HG03039 (cell line): ENCODE results near the gene CCN2.

Experiments used
- ATAC-seq: cut with Tn5 transposase; IDR thresholded peaks from one replicate; pipeline ENCODE4 v1.9.1; 2021; ENCODE audit warnings: mild to moderate bottlenecking, moderate library complexity; ENCODE audit not compliant: unreplicated experiment

The CCN2 gene

DNA sequence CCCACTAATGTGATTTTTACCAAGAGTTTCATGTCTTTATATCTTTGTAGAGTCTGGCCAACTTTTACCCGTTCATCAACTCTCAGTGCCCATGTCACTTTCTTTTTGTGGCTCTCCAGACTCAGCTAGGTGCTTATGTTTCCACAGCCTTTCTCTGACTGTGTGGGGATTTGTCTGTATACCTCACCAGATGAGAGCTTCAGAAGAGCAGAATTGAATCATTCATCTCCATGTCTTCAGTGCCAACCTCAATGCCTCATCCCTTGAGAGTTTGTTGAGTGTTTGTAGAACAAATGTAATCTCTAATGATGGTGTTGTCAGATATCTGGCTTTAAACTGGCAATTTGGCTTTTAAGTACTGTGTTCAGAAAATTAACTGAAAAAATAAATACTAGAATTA lies 16.8 kb upstream of the CCN2 start:
- no peak for ATAC-seq

DNA sequence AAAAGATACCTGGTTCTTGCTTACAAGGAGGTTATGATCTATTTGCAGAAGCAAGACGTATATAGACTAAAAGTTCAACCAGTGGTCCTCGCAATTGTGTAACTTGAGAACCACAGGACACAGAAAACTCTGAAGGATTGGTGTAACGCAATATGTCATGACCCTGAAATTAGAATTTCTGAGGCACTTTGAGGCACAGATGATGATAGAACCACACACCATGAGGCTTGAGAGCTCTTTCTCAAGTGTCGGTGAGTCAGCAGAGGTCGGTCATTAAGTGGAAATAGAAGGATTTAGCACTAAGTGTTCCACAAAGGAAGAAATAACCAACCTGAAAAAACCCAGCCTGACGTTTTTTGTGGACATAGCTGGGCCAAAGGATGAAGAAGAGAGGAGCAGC lies 15.3 kb upstream of the CCN2 start:
- no peak for ATAC-seq

DNA sequence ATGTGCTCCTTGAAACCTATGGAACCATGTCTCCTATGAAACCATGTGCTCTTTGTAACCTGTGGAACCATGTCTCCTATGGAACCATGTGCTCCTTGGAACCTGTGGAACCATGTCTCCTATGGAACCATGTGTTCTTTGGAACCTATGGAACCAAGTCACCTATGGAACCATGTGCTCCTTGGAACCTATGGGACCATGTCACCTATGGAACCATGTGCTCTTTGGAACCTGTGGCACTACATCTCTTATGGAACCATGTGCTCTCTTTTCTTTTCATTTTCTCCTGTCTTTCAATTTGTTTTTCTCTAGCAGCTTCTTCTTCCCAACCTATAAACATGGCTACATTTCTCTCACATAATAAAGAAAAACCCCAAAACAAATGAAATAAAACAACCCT lies 11.9 kb upstream of the CCN2 start:
- ATAC-seq: no peak

DNA sequence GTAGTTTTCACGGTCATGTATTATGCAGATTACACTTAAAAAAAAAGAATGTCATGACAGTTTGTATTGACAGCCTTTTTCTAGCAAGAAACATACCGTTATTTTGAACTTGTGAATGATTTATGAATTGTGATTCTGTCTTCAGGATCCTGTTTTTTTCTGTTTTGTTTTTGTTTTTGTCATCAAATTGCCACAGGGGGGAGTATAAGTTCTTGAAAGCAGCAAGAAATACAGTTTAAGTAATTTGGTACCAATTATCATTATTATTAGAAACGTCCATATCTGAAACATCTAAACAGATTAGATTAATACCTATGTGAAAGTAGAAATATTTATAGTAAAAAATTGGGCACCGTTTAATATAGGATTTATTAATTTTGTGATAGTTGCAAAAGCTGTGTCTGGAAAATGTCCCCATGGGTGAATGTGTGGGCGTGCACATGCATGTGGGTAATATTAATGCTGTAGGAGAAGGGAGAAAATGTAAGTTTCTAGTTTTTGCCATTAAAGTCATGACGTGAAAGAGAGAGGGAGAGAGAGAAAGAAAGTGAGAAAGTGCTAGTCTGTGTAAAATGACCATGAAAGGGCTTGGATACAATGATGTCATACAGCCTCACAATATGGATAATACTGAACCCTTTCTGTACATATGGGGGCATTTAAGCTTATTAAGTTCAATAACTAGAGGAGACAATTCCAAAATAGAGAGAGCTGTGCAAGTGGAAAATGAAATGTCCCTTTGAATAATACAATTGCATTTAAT lies 9.4 kb upstream of the CCN2 start:
- ATAC-seq: no peak

DNA sequence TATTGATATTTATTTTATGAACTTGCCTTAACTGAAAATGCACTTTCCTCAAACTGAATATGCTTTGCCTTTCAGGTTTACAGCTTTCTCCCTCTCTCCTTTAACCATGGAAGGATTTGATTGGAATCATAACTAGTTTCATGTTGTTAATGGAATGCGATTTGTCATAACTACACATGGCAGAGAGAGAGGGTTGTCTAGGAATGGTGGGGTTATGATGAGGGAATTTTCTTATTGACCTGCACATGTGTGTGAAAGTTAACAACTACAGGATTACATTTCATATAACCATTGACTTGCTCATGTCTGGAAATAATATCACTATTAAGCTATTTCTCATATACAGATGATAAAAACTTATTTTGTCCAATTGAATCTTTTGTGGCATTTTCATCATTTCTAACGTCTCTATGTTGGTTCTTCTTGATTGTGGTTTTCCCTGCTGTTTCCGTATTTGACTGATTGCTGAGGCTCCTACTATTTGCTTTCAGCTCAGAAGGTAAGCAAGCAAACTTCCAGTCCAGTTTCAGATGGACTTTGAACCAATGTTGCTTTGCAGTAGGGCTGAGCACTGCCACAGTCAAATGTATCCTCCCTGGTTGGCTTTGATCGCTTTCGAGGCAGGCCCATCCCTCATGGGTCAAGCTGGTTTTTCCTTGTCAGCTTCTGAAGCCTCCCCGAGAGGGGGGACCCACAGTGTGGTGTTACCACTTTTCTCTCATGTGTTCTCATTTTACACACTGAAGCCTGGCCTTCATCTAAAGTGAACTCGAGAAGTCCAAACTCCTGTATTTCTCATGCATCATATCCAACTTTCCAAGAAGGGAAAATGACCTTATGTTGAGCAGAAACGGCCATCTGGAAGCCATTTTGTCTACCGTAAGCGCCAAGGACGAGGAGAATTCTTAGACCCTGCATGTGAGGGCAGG lies 7.6 kb upstream of the CCN2 start:
- ATAC-seq: no peak

DNA sequence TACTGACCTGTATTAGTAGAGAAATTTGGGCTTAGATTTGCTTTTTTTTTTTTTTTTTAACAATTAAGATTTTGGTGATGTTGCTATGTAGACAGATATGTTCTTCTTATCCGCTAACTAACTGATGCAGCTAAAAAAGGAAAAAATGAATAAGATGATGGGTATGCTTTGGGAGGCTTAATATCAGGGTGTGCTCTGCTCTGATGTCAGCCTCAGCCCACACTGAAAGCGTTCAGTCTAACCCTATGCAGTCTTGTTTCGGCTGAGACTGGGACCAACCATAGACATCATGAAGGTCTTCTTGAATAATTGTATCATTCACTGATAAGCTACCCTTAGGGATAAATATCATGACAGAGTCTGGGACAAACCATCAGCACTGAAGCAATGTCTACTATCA lies 6.9 kb upstream of the CCN2 start:
- no peak for ATAC-seq

DNA sequence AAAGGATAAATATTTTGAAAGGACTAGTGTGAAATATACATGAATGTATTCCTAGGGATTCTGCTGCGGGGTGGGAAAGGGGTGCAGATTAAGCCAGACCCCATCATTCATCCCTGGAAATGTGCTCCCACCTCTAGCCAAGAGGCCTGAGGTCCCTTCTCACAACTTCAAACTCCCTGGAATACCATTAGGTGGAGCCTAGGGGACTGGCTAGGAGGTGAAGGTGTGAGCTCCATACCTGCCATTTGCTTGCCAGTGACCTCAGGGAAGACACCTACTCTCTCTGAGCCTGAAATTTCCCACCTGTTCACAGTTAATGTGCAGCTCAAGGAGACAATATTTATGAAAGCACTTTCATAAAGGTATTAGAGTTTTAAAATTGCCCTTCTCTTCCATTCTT lies 4.7 kb upstream of the CCN2 start:
- ATAC-seq: no peak

DNA sequence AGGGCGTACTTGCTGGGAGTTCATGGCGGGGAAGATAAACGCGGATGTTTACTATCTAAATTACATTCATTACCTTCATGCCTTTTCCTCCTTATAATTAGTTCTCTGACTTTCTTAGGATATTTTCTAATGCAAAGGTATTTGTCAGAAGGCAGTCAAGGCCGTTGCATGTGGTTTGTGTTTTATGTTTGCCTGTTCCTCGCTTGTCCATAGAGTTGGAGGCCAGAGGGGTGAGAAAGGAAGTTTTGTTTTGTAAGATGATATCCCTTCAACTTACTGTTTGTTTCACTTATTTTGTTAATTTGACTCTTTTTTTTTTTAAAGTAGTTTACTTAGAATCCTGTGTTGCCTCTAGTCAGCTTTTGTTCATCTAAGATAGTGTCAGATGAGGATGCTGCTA lies 4.0 kb upstream of the CCN2 start:
- ATAC-seq: no peak

DNA sequence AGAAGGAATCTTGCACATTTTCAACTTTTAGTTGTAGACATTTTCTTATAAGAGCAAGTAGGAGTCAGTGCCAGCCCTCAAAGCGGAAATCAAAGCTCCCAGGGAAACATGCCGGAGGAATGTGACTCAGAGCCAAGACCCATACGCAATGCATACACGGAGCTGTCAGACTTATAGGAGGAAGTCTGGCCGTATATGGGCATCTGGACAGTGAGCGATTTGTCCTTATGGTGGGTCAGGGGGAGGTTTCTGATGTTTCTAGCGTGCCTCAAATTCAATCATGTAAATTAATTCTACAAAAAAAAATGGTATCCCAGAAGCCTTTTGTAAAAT lies 3.6 kb upstream of the CCN2 start:
- no peak for ATAC-seq

DNA sequence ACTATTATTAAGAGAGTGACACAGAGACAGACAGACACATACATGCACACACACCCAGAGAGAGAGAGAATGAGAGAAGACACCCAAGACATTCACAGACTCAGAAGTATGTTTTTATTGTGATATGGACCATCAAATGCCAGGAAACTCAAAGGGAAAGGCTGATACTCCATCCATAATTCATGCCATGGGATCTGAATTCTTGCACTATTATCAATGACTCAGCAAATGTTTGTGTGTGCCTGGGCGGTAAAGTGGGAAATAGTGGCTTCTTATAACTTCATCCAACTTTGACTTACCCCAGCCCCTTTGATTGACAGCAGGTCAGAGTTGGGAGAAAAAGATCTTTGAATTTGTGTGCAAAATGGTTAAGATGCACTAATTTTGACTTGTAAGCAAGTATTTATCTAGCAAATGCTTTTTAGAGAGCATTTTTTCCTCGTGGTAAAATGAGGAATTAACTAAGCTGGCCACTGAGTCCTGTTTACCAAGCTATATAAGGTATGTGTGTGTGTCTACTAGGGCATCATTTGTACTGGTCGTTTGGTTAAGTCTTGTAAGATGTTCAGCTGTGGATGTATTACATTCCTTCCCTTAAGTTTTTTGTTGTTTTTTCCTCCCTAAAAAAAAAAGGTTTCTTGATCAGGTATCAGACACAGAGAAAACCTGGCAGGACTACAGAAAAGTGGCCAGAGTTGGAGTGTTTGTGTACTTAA lies 3.0 kb upstream of the CCN2 start:
- no peak for ATAC-seq

DNA sequence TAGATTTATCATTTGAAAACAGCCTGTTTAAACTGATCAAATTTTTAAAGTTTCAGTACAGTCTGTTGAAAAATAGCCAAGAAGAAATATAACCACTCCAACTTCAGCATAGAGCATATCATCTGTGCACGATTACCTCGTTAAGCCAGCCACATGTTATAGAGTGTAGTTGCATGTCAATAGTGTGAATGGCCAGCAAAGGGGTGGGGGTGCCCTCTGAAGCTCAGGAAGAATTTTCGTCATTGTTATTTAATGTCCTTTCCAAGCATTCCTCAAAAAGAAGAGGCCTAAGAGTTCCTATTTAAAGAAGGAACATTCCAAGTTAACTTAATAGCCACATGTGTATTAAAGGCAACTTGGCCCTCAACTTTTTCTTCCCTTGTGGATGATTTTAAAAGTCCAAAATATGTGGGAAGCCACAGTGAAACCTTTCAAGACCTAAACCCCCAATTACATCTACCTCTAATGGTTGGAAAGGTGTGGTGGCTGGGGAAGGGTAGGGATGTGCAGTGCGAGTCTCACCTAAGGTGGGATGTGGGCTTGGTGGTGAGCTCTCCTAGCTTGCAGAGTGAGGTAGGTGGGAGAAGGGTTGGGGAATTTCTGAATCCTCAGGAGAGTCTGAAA lies 1.8 kb upstream of the CCN2 start:
- ATAC-seq: no peak

DNA sequence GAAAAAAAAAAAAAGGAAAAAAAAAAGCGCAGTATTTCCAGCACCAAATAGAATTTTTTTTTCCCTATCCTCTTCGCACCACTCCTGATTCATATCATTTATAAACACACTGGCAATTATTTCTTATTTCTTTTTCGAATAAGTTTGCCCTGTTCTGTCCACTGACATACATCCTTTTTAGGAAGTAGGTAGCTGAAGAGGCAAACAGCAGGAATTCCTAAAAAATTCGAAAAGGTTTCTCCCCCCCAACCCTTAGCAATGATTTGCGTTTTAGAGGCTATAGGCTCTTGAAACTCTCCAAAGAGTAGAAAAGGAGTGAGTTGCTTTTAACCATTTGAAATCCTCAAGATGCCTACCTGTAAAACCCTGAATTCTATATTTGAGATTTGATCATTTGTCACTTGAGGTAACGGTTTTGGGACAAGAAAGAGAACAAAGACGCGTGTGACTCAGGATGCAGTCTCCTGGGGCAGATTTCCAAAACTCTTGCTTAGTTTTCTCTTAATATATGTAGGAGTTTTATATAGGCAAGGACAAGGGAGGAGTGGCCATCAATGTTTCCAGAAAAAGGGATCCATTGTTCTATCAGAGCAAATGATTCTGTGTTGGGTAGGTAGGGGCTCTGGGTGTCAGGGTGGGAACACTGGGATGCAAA lies 531 bp upstream of the CCN2 start:
- no peak for ATAC-seq

DNA sequence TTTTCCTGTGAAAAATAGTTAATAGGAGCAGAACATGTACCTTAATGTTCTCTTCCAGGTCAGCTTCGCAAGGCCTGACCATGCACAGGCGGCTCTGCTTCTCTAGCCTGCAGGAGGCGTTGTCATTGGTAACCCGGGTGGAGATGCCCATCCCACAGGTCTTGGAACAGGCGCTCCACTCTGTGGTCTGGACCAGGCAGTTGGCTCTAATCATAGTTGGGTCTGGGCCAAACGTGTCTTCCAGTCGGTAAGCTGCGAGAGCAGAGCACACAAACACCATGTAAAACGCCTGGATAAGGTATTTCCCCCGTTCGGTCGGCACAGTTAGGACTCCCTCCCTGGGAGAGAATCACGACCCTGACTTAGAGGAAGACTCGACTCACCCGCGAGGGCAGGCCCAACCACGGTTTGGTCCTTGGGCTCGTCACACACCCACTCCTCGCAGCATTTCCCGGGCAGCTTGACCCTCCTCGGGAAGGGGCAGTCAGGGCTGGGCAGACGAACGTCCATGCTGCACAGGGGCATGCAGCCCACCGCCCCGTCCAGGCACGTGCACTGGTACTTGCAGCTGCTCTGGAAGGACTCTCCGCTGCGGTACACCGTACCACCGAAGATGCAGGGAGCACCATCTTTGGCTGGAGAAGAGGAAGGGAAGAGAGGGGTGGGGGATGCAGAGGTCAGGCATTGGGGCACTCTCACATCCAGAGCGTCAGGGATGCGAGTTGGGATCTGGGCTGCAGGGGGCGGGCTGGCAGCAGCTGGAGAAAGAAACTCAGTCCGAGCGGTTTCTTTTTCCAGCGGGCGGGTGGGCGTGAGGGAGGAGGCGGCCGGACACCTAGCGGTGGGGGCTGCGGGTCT lies 1.0 kb downstream of the CCN2 start:
- no peak for ATAC-seq

DNA sequence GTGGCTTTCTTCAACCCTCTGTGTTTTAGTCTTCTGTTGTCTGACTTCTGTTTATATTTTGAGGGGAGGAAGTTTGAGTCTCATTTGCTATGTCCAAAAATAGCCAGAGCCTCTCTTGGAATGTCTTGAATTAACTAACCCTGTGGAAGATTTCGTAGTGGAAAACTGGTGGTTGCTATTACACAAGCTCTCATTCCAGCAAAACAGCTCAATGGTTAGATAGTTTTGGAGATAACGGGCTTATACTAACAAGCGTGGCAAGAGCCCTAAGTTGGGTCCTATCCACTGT lies 1.6 kb downstream of the CCN2 start:
- ATAC-seq: no peak

DNA sequence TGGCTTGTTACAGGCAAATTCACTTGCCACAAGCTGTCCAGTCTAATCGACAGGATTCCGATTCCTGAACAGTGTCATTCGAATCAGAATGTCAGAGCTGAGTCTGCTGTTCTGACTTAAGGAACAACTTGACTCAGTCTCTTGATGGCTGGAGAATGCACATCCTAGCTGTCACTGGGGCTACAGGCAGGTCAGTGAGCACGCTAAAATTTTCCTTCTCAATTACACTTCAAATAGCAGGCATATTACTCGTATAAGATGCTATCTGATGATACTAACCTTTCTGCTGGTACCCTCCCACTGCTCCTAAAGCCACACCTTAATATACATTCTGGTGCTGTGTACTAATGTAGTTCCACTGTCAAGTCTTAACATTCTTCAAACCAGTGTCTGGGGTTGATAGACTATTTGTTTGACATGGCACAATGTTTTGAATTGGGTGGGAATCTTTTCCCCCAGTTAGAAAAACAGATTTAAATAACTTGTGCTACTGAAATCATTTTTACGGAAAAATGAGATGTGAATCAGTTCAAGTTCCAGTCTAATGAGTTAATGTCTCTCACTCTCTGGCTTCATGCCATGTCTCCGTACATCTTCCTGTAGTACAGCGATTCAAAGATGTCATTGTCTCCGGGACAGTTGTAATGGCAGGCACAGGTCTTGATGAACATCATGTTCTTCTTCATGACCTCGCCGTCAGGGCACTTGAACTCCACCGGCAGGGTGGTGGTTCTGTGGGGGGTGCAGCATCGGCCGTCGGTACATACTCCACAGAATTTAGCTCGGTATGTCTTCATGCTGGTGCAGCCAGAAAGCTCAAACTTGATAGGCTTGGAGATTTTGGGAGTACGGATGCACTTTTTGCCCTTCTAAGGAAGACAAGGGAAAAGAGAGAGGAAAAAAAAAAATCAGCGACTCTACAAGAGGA lies 2.2 kb downstream of the CCN2 start:
- ATAC-seq: no peak

DNA sequence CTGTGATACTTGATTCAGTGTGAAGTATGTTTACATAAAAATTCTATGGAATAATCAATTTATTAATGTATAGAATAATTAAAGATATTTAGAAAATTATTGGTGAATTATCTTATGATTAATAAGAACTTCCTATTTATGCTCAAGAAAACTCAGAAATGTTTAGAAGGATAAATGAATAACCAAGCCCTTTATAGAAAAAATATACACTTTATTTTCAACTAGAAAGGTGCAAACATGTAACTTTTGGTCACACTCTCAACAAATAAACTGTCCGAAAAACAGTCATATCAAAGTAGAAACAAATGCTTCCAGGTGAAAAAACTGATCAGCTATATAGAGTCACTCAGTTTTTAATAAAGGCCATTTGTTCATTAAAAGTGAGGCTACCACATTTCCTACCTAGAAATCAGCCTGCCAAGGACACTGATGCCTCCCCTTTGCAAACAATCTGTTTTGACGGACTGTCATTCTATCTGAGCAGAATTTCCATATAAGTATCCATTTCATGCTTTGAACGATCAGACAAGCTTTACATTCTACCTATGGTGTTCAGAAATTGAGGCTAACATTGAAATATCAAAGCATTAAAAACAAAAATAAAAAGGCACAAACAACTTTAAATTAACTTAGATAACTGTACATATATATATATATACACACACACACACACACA lies 3.0 kb downstream of the CCN2 start:
- ATAC-seq: no peak

DNA sequence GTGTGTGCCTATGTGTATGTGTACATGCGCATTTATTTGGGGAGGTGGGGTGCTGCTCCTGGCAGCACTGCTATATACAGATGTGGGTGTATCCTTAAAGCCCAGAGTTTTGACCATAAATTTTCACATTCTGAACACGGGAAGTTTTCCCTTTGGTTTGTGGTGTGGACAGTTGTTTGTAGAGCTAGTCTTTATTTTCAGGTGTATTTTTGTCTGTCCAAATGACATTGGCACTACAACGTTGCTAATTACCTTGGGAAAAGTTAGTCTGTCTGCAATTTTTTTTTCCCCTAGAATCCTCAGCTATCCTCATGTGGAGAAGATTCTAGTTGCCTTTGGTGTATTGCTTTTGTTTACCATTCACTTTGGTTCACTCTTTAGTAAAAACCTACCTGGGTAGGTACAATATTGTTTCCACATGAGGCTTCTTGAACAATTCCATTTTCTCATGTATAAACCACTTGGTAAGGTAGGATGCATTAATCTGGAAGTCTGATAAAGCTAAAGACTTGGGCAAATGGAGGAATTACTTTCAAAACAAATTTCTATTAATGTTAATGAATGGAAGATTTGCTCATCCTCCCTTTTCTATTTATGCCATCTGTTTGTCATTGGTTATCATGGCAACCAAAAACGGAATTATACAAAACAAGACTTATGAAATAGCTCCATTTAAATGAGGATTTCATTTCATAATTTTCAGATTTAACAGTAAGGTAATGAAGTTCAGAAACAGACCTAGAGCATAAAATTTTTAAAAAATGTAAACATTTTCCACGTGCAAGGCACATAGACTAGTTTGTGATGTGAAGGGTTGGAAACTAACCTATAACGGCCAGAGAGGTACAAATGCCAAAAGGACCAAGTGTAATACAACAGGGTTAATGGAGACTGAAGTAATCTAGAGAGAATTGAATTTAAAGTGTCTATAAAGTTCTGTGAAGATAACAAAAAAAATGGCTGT lies 3.9 kb downstream of the CCN2 start:
- ATAC-seq: no peak
